KOPT-K1 (cell line): ENCODE results near the gene BBX.

Experiments used
- H3K27ac ChIP-seq: fragments of 200-600 bp; sonication (generic); 2 replicates; pipeline ENCODE4 v1.5.1; 2016; ENCODE audit warnings: antibody characterized with exemption, mild to moderate bottlenecking, low read depth, low read length; ENCODE audit not compliant: poor library complexity, severe bottlenecking
- H3K36me3 ChIP-seq: fragments of 200-600 bp; sonication (generic); 2 replicates; pipeline ENCODE4 v1.5.1; 2017; ENCODE audit warnings: antibody characterized with exemption, mild to moderate bottlenecking, low read length, moderate library complexity; ENCODE audit not compliant: insufficient read depth
- H3K9me3 ChIP-seq: fragments of 200-600 bp; sonication (generic); 2 replicates; pipeline ENCODE4 v1.5.1; 2017; ENCODE audit warnings: antibody characterized with exemption, low read length, mild to moderate bottlenecking; ENCODE audit not compliant: insufficient read depth, poor library complexity, severe bottlenecking

The BBX gene

DNA sequence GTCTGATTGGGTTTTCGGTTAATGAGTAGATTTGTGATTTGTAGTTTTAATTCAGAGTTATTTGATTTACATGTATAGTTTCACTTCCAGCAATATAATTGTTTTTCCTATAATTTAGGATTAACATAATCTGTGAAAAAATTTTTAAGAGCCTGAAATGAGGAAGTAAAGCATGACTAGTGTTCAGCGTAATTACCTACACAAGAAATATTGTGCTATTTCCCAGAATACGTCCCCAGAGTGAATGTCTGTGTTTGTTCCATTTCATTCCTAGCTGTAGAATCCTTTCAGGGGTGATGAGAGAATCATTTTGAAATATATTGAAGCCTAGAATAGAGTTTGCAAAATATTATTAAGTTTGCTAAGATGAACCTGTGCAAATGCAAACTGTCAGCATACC lies 247.1 kb downstream of the BBX start:
- Histone ChIP-seq H3K27ac (no peak overlapping the region), H3K36me3 (peaks cover 2% of the 10 kb centered on the region), H3K9me3 (no peaks in the 10 kb centered on the region)

DNA sequence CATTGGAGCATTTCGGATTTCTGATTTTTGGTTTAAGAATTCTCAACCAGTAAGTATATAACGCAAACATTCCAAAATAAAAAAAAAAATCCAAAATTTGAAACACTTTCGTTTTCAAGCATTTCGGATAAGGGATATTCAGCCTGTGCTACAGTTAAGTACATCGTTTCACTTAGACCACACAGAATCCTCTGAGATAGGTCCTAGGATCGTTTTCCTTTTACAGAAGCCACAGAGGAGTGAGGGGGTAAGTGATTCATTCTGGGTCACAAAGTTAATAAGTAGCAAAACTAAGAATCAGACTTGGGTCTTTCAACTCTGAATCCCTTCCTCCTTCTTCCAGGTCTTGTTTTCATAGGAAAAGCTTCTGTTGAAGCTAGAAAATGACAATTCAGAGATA lies 249.3 kb downstream of the BBX start:
- H3K27ac ChIP-seq, result no peak overlapping the region
- peaks cover 4% of the 10 kb centered on the region for H3K36me3 ChIP-seq
- H3K9me3 ChIP-seq, result no peaks in the 10 kb centered on the region

DNA sequence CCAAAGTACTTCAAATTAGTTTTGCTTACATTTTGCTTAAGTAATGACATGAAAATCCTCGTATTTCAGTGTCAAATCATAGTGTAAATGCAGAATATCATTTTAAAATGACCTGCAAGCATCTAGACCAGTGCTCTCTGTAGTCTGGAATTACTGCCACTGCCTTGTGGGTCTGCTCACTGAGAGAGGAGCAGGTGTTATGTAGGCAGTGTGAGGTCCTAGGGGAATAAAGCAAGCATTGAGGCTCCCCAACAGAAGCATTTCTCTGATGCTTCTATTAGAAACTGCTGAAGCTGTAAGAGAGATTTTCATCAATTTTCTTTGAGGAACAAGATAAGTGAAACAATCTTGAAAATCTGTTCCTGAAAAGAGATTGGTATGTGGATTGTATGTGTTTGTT lies 253.2 kb downstream of the BBX start:
- Histone ChIP-seq H3K27ac (no peak overlapping the region), H3K36me3 (peaks cover 20% of the 10 kb centered on the region), H3K9me3 (no peaks in the 10 kb centered on the region)

DNA sequence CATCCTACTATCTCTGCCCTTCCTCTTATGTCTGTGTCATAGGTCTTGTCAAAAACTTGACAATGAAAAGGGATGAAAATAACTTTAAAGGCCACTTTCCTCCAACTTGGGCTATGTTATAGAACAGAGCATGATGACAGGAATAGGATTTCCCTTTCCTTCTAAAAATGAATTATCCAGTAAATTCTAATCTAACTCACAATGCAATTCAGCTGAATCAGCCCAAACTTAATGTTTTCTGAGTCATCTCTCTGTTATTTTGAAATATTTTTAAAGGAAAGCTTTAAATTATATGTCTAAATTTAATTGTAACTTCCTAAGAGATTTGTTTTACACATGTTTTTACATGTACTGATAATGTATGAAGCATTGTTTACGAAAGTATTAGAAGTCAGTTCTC lies 258.5 kb downstream of the BBX start:
- H3K36me3 ChIP-seq, result peaks cover 41% of the 10 kb centered on the region
- H3K27ac ChIP-seq, result no peak overlapping the region
- H3K9me3 ChIP-seq, result no peaks in the 10 kb centered on the region

DNA sequence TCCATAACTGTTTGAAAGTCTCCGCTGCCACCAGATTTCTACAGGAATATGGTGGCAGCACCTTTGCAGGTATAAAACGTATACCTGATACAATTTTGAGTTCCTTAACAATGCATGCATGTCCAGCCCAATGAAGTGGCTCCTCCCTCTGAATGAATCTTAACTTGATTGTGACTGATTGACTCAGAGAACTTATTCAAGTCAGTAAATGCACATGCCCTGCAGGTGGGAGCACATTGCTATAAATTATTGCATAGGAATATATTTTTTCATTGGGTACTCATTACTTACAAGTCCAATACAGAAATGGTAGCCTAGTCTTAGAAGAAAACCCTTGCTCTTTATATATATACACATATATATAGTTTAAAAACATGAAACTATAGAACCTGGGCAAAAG lies 259.3 kb downstream of the BBX start:
- Histone ChIP-seq H3K9me3 (no peaks in the 10 kb centered on the region), H3K36me3 (peaks cover 41% of the 10 kb centered on the region), H3K27ac (no peak overlapping the region)

DNA sequence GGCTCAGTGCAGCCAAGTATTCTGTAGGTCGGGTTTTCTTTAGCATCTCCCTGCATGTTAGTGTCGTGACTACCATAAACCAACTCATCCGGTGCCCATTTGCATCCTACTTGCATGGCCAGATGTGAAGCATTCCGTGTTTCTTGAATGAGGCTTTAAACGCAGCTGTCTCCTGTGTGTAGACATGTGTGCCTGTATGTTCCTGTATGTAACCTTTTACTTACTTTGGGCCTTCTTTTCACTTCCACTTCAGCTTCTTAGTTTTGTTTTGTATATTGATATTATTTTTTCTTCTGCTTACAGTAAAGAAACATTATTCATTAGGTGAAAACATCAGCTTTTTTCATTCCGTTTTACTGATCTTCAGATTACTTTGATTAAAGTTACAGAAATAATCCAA lies 267.9 kb downstream of the BBX start:
- Histone ChIP-seq H3K36me3 (peaks cover 28% of the 10 kb centered on the region), H3K27ac (no peak overlapping the region), H3K9me3 (no peaks in the 10 kb centered on the region)

DNA sequence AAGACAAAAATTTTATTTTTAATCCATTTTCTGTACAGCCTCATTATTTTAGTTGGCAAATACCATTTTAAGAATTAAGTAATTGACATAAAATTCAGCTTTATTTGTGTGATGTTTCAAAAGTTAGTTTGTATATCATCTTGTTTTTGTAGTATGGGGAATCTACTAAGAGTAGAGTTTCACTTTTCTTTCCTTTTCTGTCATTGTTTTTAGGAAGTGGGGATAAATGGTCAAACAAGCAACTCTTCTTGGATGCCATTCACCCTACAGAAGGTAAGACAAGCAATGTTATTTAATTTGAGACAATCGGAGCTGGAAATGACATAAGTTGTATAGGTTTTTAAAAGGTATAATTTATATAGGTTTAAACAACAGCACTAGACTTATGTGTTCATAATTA lies 268.3 kb downstream of the BBX start:
- H3K36me3 ChIP-seq, result peaks cover 28% of the 10 kb centered on the region

DNA sequence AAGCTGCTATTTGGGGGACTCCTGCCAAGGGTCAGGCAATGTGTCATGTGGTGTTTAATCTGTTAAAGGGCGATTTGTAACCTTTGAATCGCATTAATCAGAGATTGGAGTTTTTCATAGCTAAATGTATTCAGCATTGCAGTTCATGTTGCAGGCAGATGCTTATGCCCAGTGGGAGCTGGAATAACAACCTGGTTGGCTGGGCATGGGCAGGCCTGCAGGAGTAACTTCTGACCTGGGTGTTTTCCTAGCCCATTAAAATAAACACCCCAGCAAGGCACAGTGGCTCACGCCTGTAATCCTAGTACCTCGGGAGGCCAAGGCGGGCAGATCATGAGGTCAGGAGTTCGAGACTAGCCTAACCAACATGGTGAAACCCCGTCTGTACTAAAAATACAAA lies 268.7 kb downstream of the BBX start:
- no peak overlapping the region for H3K27ac ChIP-seq
- peaks cover 28% of the 10 kb centered on the region for H3K36me3 ChIP-seq

More for the DNA sequence above, 268.3 kb downstream of the BBX start:
- Histone ChIP-seq H3K9me3 (no peaks in the 10 kb centered on the region), H3K27ac (no peak overlapping the region)

DNA sequence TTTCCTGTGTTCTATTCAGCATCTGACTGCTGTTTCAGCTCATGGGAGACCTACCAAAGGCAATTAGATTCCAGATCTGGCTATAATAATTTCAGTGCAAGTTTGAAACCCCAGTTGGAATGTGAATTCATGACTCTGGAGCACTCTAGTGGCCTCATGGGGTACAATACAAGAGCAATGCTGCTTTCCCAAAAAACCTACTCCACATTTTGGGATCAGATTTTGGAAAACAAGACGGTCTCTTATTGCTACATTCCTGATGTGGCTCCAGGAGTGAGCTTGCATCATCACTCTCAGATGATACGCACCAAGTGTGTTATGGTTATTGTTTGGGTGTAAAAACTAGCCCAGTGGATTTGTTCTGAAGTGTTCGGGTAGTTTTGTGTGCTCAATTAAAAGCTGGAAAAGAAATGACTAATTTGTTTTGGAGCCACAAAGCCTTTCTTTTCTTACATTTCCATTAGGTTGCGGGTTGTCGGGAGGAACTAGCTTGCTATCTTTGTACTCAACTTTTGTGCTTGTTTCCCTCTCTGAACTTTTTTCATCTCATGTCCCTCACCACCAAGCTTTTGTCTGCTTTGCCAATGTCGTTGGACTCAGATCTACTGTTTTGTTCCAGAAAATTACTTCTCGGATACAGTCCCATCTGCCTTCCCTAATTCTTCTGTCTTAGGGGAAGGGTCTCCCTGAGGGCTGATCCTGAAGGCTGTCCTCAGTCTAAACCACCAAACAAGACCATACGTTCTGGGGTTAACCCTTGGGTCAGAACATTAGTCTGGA lies 272.1 kb downstream of the BBX start:
- peaks cover 38% of the 10 kb centered on the region for H3K36me3 ChIP-seq
- no peaks in the 10 kb centered on the region for H3K9me3 ChIP-seq
- no peak overlapping the region for H3K27ac ChIP-seq

More for the DNA sequence above, 268.7 kb downstream of the BBX start:
- H3K9me3 ChIP-seq, result no peaks in the 10 kb centered on the region

DNA sequence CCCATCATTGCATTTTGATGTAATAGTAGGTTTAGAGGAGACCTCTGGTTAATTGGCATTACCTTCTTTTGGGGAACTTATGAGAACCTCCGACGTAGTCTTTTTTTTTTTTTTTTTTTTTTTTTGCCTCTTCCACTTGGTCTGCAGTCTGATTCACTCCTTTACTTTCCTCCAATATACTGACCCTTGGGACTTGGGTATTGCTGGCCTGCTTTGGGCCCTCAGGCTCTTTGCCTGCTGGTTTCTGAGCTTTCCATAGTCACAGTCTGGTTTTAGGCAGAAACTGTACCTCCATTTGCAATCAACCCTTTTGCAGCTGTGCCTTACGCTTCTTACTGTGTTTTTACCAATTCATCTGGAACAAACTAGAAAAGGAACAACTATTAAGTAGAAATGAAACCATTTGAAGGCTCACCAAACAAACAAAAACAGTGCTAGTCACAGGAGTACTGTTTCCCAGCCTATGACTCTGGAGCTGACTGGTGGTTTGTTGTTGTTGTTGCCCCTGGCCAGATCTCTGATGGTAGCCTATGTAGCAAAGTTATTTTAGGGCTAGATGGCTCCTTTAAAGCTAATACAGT lies 272.8 kb downstream of the BBX start:
- no peaks in the 10 kb centered on the region for H3K9me3 ChIP-seq
- peaks cover 38% of the 10 kb centered on the region for H3K36me3 ChIP-seq
- no peak overlapping the region for H3K27ac ChIP-seq

DNA sequence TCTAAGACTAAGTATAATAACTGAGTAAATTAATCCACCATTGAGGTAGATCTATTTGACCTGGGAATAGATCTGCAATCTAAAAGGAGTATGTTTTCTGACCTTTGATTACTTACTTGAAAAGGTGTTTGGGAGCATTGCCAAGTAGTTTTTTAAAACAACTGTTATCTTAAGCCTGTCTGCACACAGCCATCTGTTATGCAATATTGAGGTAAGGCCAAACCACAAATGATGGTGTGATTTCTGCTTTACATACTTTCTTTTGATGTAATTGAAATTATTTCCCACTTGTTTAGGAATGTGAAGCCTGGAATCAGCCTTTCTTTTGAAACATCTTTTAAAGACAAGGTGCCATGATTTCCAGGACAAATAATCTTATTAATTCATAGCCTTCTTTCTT lies 274.0 kb downstream of the BBX start:
- no peak overlapping the region for H3K27ac ChIP-seq
- H3K9me3 ChIP-seq, result no peaks in the 10 kb centered on the region
- peaks cover 41% of the 10 kb centered on the region for H3K36me3 ChIP-seq

DNA sequence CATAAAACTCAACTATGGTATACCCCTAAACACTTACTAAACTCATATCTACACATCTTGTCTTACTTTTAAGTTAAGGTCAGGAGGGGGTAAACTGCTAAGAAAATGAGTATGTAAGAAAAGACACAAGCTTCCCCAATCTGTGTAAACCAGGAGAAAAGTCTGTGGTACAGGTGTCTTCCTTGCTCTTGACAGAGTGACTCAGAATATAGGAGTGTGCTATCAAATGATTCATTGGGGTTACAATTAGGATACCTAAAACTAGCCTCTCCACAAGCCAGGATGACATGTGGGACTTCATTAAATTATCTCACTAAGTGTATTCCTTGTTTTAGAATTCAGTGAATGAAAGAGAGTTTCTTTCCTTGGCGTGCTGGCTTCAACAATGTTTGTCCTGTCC lies 274.8 kb downstream of the BBX start:
- Histone ChIP-seq H3K27ac (no peak overlapping the region), H3K9me3 (no peaks in the 10 kb centered on the region), H3K36me3 (peaks cover 42% of the 10 kb centered on the region)

DNA sequence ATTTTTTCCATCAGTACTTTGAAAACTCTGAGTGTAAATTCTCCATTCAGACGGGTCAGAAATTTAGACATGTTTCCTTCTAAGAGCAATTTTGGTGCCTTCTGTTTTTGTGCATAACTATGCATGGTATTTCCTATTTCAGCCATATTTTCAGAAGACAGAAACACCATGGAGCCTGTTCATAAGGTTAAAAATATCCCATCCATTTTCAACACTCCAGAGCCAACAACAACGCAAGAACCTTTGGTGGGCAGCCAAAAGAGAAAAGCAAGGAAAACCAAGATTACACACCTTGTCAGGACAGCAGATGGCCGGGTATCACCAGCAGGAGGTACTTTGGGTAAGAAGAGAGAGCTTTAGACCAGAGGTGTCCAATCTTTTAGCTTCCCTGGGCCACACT lies 275.6 kb downstream of the BBX start:
- no peak overlapping the region for H3K27ac ChIP-seq
- H3K36me3 ChIP-seq, result peaks cover 50% of the 10 kb centered on the region
- H3K9me3 ChIP-seq, result no peaks in the 10 kb centered on the region

DNA sequence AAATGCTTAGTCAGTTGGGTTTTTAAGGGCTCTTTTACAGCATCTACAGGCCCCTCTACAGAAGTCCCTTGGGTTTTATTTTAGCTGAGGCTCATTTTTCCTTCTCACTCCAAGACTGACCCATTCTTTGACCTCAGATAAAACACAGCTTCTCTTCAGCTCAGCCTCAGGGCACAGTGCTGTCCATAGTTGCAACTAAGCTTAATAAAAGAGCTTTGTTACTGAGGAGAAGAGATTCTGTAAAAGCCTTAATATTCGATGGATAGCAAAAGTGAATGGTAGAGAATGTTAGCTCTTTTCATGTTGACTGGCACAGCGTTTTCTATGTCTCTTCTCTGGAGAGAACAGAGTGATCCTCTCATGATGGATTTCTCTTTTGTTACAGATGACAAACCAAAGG lies 277.9 kb downstream of the BBX start:
- no peaks in the 10 kb centered on the region for H3K9me3 ChIP-seq
- H3K27ac ChIP-seq, result no peak overlapping the region
- peaks cover 63% of the 10 kb centered on the region for H3K36me3 ChIP-seq

DNA sequence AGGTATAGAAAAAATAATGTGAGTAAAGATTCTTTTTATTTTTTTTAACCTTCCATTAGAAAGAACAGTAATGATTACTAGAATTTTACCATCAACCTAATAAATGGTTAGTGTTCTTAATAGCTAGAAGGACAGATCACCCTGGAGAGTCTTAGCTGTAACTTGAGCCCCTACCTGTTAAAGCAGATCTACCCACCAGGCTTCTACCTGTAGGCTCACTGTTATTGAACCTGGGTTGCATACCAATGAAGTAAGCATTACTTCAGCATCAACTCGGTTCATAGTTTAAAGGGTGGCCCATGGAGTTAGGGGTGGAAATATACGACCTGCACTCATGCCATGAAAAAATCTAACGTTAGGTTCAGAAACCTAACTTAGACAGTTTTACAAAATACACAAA lies 280.4 kb downstream of the BBX start:
- no peaks in the 10 kb centered on the region for H3K9me3 ChIP-seq
- H3K27ac ChIP-seq, result no peak overlapping the region
- peaks cover 79% of the 10 kb centered on the region for H3K36me3 ChIP-seq

DNA sequence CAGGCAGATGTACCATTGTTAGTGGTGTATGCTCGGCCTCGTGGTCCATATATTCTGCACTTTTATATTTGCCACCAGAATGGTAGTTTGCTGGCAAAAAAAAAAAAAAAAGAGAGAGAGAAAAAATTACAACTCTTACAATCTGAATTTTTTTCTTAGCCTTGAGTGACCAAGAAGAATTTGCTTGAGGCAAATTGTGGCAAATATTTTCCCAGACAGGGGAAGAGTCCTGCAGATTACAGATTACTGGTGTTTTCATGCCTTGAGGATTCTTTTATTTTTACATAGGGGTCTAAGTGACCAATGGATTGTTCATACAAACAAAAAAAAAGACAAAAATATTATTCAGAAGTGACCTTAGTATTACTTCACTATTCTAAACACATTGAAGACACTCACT lies 283.3 kb downstream of the BBX start:
- Histone ChIP-seq H3K36me3 (peaks cover 67% of the 10 kb centered on the region), H3K9me3 (no peaks in the 10 kb centered on the region), H3K27ac (no peak overlapping the region)
